KOPT-K1 (cell line): Measurements from ENCODE around the gene KANSL3.
"Not testable (repeated sequence)": the region's sequence is repeated elsewhere in the genome, so short reads cannot be mapped to it uniquely, and the experiment has no call there.

ENCODE experiments used
- H3K27ac ChIP-seq: fragments of 200-600 bp; sonication (generic); 2 replicates; pipeline ENCODE4 v1.5.1; 2016; ENCODE audit warnings: antibody characterized with exemption, mild to moderate bottlenecking, low read depth, low read length; ENCODE audit not compliant: poor library complexity, severe bottlenecking
- H3K36me3 ChIP-seq: fragments of 200-600 bp; sonication (generic); 2 replicates; pipeline ENCODE4 v1.5.1; 2017; ENCODE audit warnings: antibody characterized with exemption, mild to moderate bottlenecking, low read length, moderate library complexity; ENCODE audit not compliant: insufficient read depth
- H3K9me3 ChIP-seq: fragments of 200-600 bp; sonication (generic); 2 replicates; pipeline ENCODE4 v1.5.1; 2017; ENCODE audit warnings: antibody characterized with exemption, low read length, mild to moderate bottlenecking; ENCODE audit not compliant: insufficient read depth, poor library complexity, severe bottlenecking

The KANSL3 gene

GRCh38 chr2:96638144-96639121, at the start of gene KANSL3:
Gene KANSL3 (minus strand): TSS chr2:96638312. CDS start chr2:96637135, 1,177 bp downstream.
- Histone ChIP-seq H3K36me3 (peaks cover 36% of the 10 kb centered on the region), H3K9me3 (no peaks in the 10 kb centered on the region), H3K27ac (peak within 1 kb of the TSS; percentile 82)

GRCh38 chr2:96687266-96687665, 49.2 kb upstream of the KANSL3 start:
- Histone ChIP-seq H3K36me3 (no peaks in the 10 kb centered on the region), H3K27ac (no peak overlapping the region), H3K9me3 (no peaks in the 10 kb centered on the region)

- H3K36me3 ChIP-seq = no peaks in the 10 kb centered on the region
- H3K9me3 ChIP-seq = no peaks in the 10 kb centered on the region
- H3K27ac ChIP-seq = no peak overlapping the region
Observed at GRCh38 chr2:96685577-96686459, 47.7 kb upstream of the KANSL3 start.

- Histone ChIP-seq H3K27ac (no peak overlapping the region), H3K36me3 (no peaks in the 10 kb centered on the region), H3K9me3 (no peaks in the 10 kb centered on the region)
Observed at GRCh38 chr2:96684883-96685576, 46.9 kb upstream of the KANSL3 start.

- Histone ChIP-seq H3K36me3 (no peaks in the 10 kb centered on the region), H3K9me3 (no peaks in the 10 kb centered on the region), H3K27ac (no peak overlapping the region)
Observed at GRCh38 chr2:96683972-96684820, 46.1 kb upstream of the KANSL3 start.

GRCh38 chr2:96683307-96683706, 45.2 kb upstream of the KANSL3 start:
- Histone ChIP-seq H3K9me3 (no peaks in the 10 kb centered on the region), H3K36me3 (no peaks in the 10 kb centered on the region)

GRCh38 chr2:96681540-96681939, 43.4 kb upstream of the KANSL3 start:
- Histone ChIP-seq H3K36me3 (no peaks in the 10 kb centered on the region), H3K9me3 (no peaks in the 10 kb centered on the region), H3K27ac (no peak overlapping the region)

More at GRCh38 chr2:96683307-96683706, 45.2 kb upstream of the KANSL3 start:
- no peak overlapping the region for H3K27ac ChIP-seq

GRCh38 chr2:96680561-96681141, 42.5 kb upstream of the KANSL3 start:
- Histone ChIP-seq H3K36me3 (no peaks in the 10 kb centered on the region), H3K9me3 (no peaks in the 10 kb centered on the region), H3K27ac (no peak overlapping the region)

- Histone ChIP-seq H3K27ac (no peak overlapping the region), H3K9me3 (no peaks in the 10 kb centered on the region), H3K36me3 (no peaks in the 10 kb centered on the region)
Observed at GRCh38 chr2:96679848-96680247, 41.7 kb upstream of the KANSL3 start.

GRCh38 chr2:96669539-96670215, 31.6 kb upstream of the KANSL3 start:
- Histone ChIP-seq H3K9me3 (no peaks in the 10 kb centered on the region), H3K27ac (no peak overlapping the region), H3K36me3 (no peaks in the 10 kb centered on the region)

- H3K9me3 ChIP-seq = no peaks in the 10 kb centered on the region
- no peaks in the 10 kb centered on the region for H3K36me3 ChIP-seq
- no peak overlapping the region for H3K27ac ChIP-seq
Observed at GRCh38 chr2:96668771-96669170, 30.7 kb upstream of the KANSL3 start.

- not testable (repeated sequence) for H3K36me3 ChIP-seq, H3K27ac ChIP-seq, H3K9me3 ChIP-seq
Observed at GRCh38 chr2:96665717-96666116, 27.6 kb upstream of the KANSL3 start.

- Histone ChIP-seq H3K9me3 (no peaks in the 10 kb centered on the region), H3K36me3 (no peaks in the 10 kb centered on the region), H3K27ac (no peak overlapping the region)
Observed at GRCh38 chr2:96665083-96665569, 27.0 kb upstream of the KANSL3 start.
